Stimulated activated CD4-positive, alpha-beta T cell treated with anti-CD3 and anti-CD28 coated beads, Interleukin-1b, Interleukin-23, amount 100 ng/mL, for 1 hour (primary cell): Measurements from ENCODE around the gene GLRA1.

Experiments
- DNase-seq, 2 donors: peaks; one replicate each; pipeline ENCODE4 v3.0.0-alpha.2; 2020; ENCODE audit warnings: low read depth in 2 of 2

Gene GLRA1

DNA sequence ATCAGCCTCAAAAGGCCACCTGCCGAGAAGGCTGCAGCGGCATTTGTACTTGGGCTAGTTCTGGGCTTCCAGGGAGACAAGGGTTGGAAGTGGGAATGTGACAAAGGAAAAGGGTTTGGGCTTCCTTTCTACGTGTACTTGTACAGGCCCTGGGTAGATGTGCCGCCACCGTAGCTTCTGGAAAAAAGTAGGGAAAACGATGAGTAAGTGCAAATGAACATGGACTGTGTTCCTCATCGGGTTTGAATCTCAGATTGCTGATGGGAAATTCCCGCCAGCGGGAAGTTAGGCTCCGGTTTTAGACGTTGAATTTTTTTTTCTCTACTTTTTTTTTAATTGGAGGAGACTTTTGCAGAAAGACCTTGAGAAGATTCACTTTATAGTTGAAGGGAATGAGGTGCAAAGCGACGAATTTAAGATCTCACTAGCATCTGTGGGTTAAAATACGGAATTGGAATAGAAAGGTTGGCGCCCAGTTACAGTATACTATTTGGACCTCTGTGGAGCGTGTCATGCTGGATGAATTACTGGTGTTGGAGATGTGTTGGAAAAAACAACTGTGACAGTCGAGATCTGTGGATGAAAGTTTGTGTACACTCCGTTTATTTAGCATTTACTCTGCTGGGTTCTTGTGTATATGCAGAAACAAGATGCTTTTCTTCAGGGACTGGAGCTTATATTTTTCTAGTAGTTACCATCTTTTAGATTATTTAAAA, 151.6 kb downstream of the GLRA1 start:
- DNase-seq, result no peak
